ENCODE measurements around the gene CCDC9.

CCDC9 gene

DNA sequence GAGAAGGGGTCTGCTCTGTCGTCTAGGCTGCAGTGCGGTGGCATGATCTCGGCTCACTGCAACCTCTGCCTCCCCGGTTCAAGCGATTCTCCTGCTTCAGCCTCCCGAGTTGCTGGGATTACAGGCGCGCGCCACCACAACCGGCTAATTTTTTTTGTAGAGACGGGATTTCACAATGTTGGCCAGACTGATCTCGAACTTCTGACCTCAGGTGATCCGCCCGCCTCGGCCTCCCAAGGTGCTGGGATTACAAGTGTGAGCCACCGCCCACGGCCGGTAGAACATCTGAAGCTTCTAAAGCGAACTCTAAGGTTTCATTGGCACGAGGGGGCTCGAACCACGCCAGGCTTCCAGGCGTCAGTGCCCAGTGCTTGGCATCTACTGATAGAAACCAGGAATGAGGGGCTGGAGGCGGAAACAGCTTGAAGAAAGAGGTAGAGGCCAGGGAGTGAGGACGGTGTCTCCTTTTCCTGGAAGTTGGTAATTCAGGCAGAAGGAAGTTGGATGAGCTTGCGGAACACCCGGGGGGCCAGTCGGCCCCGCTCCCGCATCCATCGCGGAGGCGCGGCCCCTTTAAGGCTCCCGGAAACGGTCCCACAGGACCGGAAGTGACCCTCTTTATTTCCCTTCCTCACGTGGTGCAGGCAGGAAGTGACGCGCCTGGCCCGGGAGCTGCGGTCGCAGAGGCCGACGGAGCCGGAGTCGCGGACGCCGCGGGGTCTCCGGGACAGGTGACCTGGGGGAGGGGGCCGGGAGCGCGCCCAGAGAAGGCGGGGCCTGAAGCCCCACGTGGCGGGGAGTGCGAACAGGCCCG, at the start of gene CCDC9:
Gene CCDC9 (plus strand): TSS at position 647 of the 814 bp plus-strand sequence. CDS start 1,876 bp downstream, outside the sequence.
- H3K4me3 ChIP-seq (ENCODE audit: low read depth, low read length) = peak within 1 kb of the TSS; percentile 66
- DNase-seq (ENCODE audit: low read depth, low spot score) = peak; percentile 97
- TF ChIP-seq, protein P1, sequence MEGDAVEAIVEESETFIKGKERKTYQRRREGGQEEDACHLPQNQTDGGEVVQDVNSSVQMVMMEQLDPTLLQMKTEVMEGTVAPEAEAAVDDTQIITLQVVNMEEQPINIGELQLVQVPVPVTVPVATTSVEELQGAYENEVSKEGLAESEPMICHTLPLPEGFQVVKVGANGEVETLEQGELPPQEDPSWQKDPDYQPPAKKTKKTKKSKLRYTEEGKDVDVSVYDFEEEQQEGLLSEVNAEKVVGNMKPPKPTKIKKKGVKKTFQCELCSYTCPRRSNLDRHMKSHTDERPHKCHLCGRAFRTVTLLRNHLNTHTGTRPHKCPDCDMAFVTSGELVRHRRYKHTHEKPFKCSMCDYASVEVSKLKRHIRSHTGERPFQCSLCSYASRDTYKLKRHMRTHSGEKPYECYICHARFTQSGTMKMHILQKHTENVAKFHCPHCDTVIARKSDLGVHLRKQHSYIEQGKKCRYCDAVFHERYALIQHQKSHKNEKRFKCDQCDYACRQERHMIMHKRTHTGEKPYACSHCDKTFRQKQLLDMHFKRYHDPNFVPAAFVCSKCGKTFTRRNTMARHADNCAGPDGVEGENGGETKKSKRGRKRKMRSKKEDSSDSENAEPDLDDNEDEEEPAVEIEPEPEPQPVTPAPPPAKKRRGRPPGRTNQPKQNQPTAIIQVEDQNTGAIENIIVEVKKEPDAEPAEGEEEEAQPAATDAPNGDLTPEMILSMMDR (IDR thresholded peaks at IDR 0.05; ENCODE audit: low read depth, low read length) = no peak
- in situ Hi-C loops (cut with HindIII; ENCODE audit: low sequenced_read_pairs) = no loop called here

DNA sequence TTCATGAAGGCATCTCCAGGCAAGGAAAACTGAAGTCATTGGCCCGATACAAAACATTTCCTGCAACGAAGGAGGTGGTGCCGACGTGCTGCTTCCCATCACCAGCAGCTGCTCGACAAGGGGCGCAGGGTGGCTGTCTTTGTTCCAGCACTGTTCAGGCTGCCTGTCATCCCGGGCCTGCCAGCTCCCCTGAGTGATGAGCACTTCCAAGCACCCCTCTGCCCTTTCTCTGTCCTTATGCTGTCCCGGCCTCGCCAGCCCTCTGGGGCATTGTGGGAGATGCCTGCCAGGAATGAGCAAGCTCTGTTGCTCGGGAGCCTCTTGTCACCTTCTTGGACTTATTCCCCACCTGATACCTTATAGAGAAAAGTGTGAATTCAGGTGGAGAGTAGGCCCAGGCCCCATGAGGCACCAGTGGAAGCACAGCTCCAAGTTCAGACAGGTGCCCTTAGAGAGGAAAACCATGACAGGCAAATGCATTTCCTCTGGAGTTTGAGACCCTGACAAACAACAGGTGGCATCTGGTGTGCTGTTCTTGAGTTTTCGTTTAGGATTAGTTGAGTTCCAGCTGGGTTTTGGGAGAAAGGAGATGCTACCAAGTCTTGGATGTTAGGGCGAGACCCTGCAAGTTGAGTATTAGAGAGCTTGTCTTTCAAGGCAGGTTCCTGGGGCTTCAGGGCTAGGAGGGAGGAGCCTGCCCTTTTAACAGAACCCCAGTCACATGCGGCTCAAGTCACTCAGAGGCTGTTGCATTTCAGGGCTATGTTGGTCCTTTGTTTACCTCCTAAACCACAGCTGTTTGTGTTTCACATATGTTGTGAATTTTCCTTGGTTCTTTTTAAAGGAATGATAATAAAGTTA, 46.8 kb upstream of the CCDC9 start:
- H3K4me3 ChIP-seq (ENCODE audit: low read depth, low read length) = no peak overlapping the region
- no peak for DNase-seq (ENCODE audit: low read depth, low spot score)
- in situ Hi-C loops (cut with HindIII; ENCODE audit: low sequenced_read_pairs) = no loop called here
- TF ChIP-seq, protein P1 (IDR thresholded peaks at IDR 0.05; ENCODE audit: low read depth, low read length) = no peak

DNA sequence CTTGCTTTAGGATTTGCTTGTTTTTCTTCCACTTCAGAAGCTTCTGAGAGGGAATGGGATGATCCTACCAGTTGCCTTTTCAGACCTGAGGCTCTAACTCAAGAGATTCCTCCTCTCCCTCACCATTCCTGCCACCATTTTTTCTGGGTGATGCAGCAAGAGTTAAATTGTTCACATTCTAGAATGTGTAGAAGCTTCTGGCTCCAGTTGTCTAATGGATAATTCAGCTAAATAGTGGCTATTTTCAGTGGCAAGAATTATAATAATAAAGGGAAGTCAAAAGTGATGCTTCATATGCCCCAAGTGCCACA, 46.2 kb upstream of the CCDC9 start:
- H3K4me3 ChIP-seq (ENCODE audit: low read depth, low read length) = no peak overlapping the region
- TF ChIP-seq, protein P1 (IDR thresholded peaks at IDR 0.05; ENCODE audit: low read depth, low read length) = no peak
- in situ Hi-C loops (cut with HindIII; ENCODE audit: low sequenced_read_pairs) = no loop called here
- no peak for DNase-seq (ENCODE audit: low read depth, low spot score)

DNA sequence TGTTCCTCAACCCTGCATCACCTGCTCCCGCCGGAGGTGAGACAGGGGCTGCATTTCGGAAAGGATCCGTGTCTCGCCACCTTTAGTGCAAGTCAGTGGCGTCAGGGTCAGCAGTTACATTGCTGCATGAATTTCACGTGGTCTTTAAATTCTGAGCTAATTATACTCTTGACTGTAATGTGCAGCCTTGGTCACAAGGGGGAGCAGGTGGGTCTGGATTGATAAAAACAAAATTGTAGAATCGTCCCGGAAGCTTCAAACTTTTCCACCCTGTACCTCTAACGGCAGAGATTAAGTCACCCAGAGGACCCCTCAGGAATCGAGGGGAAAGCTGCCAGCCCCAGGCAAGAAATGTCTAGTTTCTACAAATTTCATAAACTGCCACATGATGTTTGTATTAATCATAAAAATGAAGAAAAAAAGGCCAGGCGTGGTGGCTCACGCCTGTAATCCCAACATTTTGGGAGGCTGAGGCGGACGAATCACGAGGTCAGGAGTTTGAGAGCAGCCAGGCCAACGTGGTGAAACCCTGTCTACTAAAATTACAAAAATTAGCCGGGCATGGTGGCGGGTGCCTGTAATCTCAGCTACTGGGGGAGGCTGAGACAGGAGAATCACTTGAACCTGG, 45.5 kb upstream of the CCDC9 start:
- in situ Hi-C loops (cut with HindIII; ENCODE audit: low sequenced_read_pairs) = no loop called here
- H3K4me3 ChIP-seq (ENCODE audit: low read depth, low read length) = no peak overlapping the region
- TF ChIP-seq, protein P1 (IDR thresholded peaks at IDR 0.05; ENCODE audit: low read depth, low read length) = peak; percentile 80
- peak; percentile 82 for DNase-seq (ENCODE audit: low read depth, low spot score)

DNA sequence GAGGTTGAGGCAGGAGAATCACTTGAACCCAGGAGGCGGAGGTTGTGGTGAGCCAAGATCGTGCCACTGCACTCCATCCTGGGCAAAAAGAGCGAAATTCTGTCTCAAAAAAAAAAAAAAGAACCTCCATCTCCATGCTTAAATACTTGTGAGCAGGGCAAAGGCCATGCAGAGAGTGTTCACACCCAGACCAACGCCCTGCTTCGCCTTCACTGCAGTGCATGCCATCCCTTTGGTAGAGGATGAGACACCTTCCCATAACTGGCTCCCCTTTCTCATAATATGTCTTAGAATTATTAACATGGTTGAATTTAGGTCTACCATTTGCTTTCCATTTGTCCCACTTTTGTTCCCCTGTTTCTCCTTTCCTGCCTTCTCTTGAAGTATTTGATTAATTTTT, 40.7 kb upstream of the CCDC9 start:
- H3K4me3 ChIP-seq (ENCODE audit: low read depth, low read length) = no peak overlapping the region
- DNase-seq (ENCODE audit: low read depth, low spot score) = no peak
- TF ChIP-seq, protein P1 (IDR thresholded peaks at IDR 0.05; ENCODE audit: low read depth, low read length) = no peak
- in situ Hi-C loops (cut with HindIII; ENCODE audit: low sequenced_read_pairs) = no loop called here

DNA sequence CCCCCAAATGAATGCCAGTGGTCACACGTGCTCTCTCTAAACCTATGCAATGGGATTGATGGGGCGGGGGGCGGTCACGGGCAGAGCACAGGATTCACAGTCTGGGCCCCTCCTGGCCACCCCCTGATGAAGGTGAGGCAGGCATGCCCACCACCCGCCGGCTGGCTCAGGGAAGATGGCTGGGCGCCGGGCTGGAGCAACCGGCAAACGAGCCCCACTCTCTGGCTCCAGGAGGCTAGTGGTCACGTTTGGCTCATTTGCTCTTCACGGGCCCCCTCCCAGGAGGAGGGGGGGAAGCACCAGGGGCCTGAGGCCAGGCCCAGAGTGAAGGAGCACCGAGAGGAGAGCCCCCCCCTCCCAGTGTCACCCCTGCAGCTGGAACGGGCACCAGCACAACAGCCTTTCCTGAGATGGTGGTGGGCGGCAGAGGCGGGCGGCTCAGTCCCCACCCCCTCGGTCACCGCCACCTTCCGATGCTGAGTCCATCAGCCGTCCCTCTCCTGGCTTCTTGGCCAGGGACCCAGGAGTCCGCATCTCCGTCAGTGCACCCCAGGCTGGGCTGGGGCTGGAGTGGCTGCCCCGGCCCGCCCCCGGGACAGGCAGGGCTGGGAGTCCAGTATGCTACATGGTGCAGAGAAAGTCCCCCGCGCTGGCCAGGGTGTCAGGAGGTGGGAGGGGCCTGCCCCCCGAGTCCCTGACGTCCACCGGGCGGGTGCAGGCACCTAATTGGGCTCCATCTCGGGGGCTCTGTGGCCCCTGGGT, 35.1 kb upstream of the CCDC9 start:
- no peak overlapping the region for H3K4me3 ChIP-seq (ENCODE audit: low read depth, low read length)
- in situ Hi-C loops (cut with HindIII; ENCODE audit: low sequenced_read_pairs) = no loop called here

More for the DNA sequence above, 35.1 kb upstream of the CCDC9 start:
- TF ChIP-seq, protein P1 (IDR thresholded peaks at IDR 0.05; ENCODE audit: low read depth, low read length) = no peak
- no peak for DNase-seq (ENCODE audit: low read depth, low spot score)

All from astrocyte of the spinal cord (primary cell).